ENCODE data around the gene SPEF1. TPM values are rescaled to one million over a fixed set of nuclear protein-coding genes. Genes with fewer than 3 reads are reported as not detected.
"Not testable (repeated sequence)": the region's sequence is repeated elsewhere in the genome, so short reads cannot be mapped to it uniquely, and the experiment has no call there.

The SPEF1 gene, protein sequence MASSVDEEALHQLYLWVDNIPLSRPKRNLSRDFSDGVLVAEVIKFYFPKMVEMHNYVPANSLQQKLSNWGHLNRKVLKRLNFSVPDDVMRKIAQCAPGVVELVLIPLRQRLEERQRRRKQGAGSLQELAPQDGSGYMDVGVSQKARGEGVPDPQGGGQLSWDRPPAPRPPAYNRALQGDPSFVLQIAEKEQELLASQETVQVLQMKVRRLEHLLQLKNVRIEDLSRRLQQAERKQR
- under 0.01 TPM in 1 of 2 replicates, not detected in the other for total RNA-seq

DNA sequence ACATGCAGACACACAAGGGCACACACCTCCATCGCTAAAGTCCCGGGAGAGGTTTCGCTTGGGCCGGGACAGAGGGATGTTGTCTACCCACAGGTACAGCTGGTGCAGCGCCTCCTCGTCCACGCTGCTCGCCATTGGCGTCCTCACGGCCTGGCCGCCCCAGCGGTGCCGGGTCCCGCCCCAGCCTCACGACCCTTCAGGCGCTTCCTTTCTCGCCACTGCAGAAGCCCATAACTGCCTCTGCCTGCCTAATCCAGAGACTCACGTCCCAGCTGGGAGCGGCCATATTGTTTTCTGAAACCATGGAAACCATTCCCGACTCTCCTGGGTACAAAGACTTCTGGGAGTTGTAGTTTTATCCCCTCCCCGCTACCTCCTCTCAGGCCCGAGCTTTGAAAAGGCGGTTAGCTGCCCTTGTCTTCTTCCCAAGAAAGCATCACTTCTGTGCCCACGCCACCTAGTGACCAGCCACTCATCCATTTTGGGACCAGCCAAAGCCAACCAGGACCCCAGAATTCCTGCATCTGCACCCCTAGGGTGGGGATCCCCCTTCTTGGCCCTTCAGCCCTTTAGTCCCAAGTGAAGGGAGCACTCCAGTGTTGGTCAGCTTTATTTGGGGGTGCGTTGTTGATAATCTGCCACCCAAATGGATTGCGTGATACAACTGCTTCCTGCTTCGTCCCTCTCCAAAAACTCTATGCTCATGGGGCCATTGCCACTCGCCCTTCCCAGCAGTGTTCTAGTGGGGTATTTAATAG, at the start of gene SPEF1:
SPEF1 (minus strand) TSS at position 296 of the 758 bp plus-strand sequence; CDS start at position 135, 161 bp downstream.
- DNase-seq (ENCODE audit: low read depth) (peak; percentile 92), FAIRE-seq (peak; percentile 93)
- Histone ChIP-seq H3K4me3 (ENCODE audit: low read depth, low read length) (peak within 1 kb of the TSS; percentile 25), H3K36me3 (ENCODE audit: control insufficient read depth, insufficient read depth, low read length) (peaks cover 5% of the 10 kb centered on the region), H3K27me3 (ENCODE audit: control insufficient read depth, insufficient read depth, low read length) (peaks cover 3% of the 10 kb centered on the region)
- TF ChIP-seq, protein P1, sequence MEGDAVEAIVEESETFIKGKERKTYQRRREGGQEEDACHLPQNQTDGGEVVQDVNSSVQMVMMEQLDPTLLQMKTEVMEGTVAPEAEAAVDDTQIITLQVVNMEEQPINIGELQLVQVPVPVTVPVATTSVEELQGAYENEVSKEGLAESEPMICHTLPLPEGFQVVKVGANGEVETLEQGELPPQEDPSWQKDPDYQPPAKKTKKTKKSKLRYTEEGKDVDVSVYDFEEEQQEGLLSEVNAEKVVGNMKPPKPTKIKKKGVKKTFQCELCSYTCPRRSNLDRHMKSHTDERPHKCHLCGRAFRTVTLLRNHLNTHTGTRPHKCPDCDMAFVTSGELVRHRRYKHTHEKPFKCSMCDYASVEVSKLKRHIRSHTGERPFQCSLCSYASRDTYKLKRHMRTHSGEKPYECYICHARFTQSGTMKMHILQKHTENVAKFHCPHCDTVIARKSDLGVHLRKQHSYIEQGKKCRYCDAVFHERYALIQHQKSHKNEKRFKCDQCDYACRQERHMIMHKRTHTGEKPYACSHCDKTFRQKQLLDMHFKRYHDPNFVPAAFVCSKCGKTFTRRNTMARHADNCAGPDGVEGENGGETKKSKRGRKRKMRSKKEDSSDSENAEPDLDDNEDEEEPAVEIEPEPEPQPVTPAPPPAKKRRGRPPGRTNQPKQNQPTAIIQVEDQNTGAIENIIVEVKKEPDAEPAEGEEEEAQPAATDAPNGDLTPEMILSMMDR (IDR thresholded peaks at IDR 0.05; ENCODE audit: insufficient read depth, low read length, severe bottlenecking), result peak; percentile 50

DNA sequence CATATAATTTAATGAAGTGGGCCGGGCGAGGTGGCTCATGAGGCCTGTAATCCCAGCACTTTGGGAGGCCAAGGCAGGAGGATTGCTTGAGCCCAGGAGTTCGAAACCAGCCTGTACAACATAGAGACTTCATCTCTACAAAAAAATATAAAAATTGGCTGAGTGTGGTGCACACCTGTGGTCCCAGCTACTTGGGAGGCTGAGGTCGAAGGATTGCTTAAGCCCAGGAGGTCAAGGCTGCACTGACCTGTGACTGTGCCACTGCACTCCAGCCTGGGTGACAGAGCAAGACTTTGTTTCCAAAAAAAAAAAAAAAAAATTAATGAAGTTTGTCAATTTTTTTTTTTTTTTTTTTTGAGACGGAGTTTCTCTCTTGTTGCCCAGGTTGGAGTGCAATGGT, 48.6 kb upstream of the SPEF1 start:
- FAIRE-seq; H3K36me3 ChIP-seq (ENCODE audit: control insufficient read depth, insufficient read depth, low read length); H3K4me3 ChIP-seq (ENCODE audit: low read depth, low read length); H3K27me3 ChIP-seq (ENCODE audit: control insufficient read depth, insufficient read depth, low read length); DNase-seq (ENCODE audit: low read depth): not testable (repeated sequence)

DNA sequence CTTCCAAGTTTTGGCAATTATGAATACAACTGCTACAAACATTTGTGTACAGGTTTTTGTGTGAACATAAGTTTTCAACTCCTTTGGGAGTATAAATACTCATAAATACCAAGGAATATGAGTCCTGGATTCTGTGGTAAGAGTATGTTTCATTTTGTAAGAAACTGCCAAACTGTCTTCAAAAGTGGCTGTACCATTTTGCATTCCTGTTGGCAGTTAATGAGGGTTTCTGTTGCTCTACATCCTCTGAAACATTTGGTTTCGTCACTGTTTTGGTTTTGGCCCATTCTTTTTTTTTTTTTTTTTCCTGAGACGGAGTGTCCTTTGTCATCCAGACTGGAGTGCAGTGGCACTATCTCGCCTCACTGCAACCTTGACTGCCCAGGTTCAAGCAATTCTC, 47.5 kb upstream of the SPEF1 start:
- Histone ChIP-seq H3K4me3 (ENCODE audit: low read depth, low read length) (no peak overlapping the region), H3K36me3 (ENCODE audit: control insufficient read depth, insufficient read depth, low read length) (peaks cover 9% of the 10 kb centered on the region), H3K27me3 (ENCODE audit: control insufficient read depth, insufficient read depth, low read length) (no peaks in the 10 kb centered on the region)
- DNase-seq (ENCODE audit: low read depth) (no peak), FAIRE-seq (no peak)
- TF ChIP-seq, protein P1 (IDR thresholded peaks at IDR 0.05; ENCODE audit: insufficient read depth, low read length, severe bottlenecking), result no peak

DNA sequence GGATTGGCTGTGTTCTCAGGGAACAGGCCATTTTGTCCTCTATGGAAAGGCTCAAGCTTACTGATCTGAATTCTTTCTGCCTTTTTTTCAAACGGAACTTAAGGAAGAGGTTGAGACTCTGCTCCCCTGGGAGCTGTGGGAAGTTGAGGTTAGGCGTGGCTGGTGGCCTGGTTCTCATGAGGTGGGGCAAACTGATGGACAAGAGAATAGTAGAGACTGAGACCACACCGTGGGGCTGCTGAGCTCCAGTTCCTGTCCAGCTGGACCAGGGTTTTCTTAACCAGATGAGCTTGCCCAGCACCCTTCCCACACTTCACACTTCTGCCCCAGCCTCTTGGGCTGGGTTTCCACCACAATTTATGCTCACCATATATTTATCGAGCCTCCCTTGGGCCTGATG, 45.2 kb upstream of the SPEF1 start:
- TF ChIP-seq, protein P1 (IDR thresholded peaks at IDR 0.05; ENCODE audit: insufficient read depth, low read length, severe bottlenecking), result no peak
- H3K36me3 ChIP-seq (ENCODE audit: control insufficient read depth, insufficient read depth, low read length), result peaks cover 19% of the 10 kb centered on the region
- no peak overlapping the region for H3K4me3 ChIP-seq (ENCODE audit: low read depth, low read length)
- DNase-seq (ENCODE audit: low read depth) (no peak), FAIRE-seq (no peak)
- H3K27me3 ChIP-seq (ENCODE audit: control insufficient read depth, insufficient read depth, low read length), result no peaks in the 10 kb centered on the region

DNA sequence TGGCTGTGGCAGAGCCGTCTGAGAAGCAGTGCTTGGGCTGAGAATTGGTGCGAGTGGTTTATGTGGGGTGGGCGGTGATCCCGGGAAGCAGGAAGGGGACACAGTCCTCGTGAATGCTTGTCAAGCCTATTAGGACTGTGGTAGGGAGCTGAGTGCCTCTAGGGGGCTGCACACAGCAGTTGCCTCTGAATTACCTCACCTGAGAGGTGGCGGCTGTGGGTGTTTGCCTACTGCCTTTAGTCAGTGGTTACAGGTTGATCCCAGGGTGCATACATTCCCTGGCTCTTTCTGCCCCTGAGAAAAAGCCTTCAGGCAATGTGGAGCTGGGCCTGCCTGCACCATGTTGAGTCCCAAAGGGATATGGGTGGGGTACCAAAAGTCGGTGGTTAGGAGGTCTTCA, 44.3 kb upstream of the SPEF1 start:
- Histone ChIP-seq H3K4me3 (ENCODE audit: low read depth, low read length) (no peak overlapping the region), H3K27me3 (ENCODE audit: control insufficient read depth, insufficient read depth, low read length) (no peaks in the 10 kb centered on the region), H3K36me3 (ENCODE audit: control insufficient read depth, insufficient read depth, low read length) (peaks cover 19% of the 10 kb centered on the region)
- no peak for FAIRE-seq
- no peak for DNase-seq (ENCODE audit: low read depth)
- TF ChIP-seq, protein P1 (IDR thresholded peaks at IDR 0.05; ENCODE audit: insufficient read depth, low read length, severe bottlenecking), result no peak

DNA sequence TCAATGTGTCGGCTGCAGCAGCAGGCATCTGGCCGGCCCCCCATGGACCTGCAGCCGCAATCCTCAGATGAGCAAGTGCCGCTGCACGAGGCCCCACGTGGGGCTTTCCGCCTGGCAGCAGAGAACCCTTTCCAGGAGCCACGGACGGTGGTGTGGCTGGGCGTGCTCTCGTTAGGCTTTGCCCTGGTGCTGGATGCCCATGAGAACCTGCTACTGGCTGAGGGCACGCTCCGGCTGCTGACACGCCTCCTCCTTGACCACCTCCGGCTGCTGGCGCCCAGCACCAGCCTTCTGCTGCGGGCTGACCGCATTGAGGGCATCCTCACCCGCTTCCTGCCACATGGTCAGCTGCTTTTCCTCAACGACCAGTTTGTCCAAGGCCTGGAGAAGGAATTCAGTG, 42.6 kb upstream of the SPEF1 start:
- Histone ChIP-seq H3K36me3 (ENCODE audit: control insufficient read depth, insufficient read depth, low read length) (peaks cover 19% of the 10 kb centered on the region), H3K4me3 (ENCODE audit: low read depth, low read length) (no peak overlapping the region), H3K27me3 (ENCODE audit: control insufficient read depth, insufficient read depth, low read length) (no peaks in the 10 kb centered on the region)
- TF ChIP-seq, protein P1 (IDR thresholded peaks at IDR 0.05; ENCODE audit: insufficient read depth, low read length, severe bottlenecking), result no peak
- DNase-seq (ENCODE audit: low read depth) (no peak), FAIRE-seq (no peak)
